Fibroblast of skin of right quadriceps (primary cell): ENCODE data around the gene PPIE.

Experiments used
- DNase-seq: peaks from one replicate; pipeline ENCODE4 v3.0.0-alpha.2; 2013

Gene PPIE

DNA sequence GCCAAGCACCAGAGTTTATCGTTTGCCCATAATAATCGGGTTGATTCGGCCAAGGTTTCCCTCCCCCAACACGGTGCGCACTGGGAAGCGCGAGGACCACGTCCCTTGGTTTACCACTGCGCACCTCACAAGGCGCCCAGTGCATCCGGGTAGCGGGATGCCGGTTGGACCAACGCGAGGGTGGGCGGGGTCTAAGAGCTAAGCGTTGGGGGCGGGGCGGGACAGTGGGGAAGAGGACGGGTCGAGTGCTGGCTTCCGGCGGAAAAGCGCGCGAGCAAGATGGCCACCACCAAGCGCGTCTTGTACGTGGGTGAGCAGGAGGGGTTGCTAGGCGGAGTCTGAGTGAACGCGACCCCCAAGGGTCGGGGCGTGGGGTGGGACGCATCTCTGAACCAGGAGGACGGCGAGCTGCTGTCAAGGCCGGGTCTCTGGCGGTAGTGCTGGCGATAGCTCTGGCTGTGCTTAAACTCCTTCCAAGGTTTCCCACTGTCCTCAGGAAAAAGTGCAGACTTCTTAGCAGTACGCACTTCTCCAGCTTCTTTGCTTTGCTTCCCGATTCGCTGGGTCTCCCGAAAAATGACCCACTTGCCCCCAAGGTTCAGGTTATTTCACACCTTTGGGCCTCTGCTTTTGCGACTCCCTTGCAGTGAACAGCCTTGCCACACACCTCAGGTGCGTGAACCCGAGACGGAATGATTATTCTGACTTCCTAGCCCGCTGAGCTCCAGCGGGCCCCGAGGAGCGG is at the start of gene PPIE:
PPIE (plus strand) TSS at position 261 of the 745 bp plus-strand sequence; CDS start at position 280, 19 bp downstream.
- DNase-seq: peak; percentile 89

DNA sequence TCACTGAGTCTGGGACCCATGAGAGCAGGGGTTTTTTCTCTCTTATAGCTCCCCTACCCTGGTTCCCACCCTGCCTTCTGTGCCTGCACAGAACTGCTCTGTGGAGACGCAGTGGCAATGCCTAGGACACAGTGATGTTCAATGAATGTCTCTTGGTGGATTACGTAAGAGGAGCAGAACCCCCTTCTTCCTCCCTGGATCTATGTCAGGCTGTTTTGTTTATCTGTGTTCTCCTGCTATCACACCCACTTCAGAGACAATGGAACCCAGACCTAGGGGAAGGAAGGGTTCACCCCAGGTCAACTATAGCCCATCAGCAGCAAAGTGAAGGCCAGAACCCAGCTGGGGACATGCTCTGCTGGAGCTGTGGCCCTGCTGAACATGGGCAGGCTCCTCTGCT is 49.5 kb upstream of the PPIE start:
- no peak for DNase-seq

DNA sequence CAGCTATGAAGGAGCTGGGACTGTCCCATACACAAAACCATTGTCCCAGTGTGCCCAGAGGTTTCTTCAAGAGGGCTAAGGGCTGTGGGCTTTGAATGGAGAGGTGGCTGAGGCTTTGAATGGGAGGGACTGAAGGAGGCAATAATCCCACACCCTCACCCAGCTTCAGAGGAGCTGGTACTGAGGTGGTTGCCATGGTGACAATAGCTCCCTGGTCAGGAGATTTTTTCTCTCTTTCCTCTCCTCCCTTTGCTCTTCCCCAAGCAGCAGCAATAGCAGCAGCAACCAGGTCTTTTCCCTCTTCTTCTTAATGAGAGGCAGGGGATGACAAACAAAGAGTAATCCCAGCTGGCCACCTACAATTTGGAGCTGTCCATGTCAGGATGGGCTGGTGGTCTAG is 49.0 kb upstream of the PPIE start:
- DNase-seq: no peak

DNA sequence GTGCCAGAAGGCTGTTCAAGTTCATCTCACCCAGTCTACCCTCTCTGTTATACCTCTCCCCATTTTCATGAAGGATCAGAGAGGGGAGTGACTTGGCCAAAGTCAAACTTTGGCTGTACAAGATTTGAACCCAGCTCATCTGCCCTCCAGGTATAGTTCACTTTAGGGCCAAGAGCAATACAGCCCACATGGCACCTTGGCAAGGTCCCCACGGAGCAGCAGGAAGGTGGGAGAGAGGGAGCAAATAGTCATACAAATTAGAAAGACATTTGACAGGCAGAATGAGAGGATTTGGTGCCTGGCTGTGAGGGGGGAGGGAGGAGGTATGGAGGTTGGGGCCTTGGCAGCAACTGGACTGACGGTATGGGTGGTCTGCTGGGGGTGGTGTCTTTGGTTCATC is 48.5 kb upstream of the PPIE start:
- no peak for DNase-seq

DNA sequence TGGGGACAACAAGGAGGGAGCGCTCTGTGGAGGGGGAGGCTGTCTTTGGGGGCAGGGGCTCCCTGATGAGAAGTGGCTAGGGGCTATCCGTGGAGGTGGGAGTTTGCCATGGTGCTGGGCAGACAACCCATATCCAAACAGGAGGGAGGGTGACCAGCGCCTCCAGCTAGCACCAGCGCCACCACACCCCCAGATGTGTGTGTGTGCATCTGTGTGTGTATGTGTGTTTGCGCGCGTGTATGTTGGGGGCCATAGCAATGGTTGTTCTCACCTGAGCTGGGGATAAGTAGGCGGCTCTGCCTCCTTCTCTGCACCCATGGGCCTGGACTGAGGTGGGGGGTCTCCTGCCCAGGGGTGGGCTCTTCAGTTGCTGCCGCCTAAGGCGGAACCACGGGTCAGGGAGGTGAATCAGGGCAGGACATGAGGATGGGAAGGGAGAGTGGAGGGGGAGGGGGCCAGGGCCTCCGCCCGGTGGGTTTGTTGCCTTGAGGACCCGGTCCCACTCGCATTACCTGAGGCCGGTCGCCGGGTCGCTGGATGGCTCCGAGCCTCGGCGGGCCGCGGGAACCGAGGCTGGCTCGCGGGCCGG is 47.8 kb upstream of the PPIE start:
- no peak for DNase-seq

DNA sequence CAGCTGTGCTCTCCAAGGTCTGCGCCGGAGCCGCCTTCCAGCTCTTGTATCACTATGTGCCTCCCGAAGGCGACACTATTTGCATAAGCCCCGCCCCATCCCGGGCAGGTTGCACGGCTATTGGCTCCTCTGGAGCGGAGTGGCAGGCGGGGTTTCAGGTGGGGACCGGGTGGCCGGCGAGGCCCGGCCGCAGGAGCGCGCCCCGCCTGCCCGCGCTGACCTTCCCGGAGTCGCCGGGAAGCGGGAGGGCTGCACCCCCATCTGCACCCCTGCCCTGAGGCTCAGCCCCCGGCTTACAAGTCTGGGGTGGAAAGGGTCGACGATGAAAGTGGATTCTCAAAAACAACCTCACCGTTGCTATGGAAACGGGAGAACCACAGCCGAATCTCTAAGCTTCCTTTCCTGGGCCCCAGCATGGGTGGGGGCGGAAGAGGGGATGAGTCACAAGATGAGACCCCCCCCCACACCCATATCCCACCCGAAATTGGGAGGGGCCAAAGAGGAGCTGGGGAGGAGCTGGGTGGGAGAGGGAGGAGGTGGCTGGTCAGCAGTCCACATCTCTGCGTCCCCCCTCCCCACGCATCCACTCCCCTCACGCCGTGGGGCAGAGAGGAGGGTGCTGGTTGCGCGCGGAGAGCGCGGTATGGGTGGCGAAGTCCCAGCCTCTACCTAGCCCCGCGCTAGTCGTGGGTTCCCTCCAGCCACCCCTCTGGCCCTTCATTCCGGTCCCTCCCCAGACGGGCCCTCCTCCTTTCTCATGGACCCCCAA is 47.1 kb upstream of the PPIE start, which contains the start of gene HPCAL4:
HPCAL4 (minus strand) TSS at position 51 of the 769 bp plus-strand sequence. CDS start 6,830 bp downstream, outside the sequence.
- peak; percentile 53 for DNase-seq

DNA sequence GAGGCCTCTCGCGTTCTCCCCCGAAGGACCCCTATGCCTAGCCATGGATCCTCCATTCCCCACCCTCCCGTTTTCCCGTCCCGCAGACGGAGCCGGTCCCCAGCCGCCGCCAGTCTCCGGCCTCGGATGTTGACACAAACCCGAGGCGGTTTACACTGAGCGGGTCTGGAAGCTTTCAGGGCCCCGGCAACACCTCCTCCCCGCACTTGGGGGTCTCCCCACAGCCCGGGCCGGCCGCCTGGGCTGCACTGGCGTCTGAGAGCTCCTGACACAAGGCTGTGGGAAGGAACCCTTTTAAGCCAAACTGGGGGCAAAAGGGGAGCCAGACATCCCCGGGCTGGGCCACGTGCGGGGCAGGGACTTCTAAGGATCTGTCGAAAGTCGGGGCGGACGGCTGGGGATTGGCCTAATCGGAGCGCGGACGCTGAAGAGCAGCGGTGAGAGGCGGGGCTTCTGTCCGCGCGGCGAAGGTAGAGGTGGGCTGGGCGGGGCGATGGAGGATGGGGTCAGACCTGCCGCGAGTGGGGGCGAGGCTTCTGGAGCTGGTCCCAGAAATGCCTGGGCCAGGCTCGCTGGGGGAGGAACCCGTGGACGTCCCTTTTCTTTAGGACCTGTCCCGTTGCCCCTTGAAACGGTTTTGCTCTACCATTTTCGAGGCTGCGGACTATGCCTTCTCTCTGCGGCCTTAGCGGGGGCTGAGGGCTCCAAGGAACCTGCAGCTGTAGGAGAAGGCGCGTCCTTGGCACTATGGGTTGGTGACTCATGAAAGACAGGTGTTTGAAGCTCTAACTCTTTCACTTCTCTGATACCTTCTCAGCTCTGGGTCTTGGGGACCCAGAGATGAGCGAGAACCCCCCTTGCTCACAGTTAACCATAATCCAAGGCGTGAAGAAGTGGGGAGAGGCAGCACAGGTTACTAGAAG is 46.3 kb upstream of the PPIE start:
- DNase-seq: no peak

DNA sequence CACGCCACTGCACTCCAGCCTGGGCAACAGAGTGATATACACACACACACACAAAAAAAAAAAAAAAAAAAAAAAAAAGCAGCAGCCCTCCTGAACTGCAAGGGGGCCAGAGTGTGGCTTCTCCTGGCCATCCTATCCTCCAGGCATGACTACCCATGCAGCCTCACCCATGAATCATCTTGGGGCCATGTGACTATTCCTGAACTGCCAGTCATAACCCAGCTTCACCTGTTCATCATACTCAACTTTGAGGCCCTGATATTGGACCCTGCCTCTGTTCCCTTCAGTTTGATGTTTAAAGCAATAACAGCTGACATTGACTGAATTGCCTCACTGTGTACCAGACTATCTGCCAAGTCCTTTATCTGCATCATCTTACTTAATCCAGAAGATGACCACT is 44.7 kb upstream of the PPIE start:
- DNase-seq: no peak

DNA sequence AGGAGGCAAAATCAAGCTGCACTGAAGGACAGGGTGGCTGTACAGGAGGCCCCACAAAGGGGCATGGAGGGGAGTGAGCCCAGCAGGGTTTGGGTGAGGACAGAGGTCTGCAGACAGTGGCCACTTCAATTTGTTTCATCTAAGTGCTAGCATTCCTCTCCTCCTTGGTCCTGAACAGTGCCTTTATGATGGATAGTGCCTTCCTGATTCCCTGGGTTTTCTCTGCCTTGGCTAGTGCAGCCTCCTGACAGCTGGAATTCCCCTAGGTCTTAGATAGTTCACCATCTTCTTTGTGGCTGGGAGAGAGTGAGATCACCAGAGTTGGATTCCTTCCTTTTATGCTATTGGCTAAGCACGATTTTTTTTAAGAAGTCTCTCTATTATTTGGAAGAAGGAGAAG is 43.7 kb upstream of the PPIE start:
- no peak for DNase-seq

DNA sequence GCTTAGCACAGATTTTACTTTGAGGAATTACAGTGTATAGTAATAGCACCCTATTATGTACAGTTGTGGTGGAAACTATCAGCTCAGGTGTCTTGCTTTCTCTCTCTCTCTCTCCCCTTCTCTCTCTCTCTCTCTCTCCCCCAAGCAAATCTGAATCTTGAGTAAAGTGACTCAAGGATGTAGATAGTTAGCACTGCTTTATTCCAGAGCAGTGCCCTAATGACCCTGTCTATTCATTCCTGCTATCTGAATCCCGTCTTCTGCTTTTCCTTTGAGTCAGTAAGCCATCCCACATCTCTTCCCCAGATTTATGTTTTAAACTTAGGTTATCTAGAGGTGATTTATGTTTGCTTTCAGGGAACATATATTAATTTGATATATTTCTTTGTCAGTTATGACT is 42.2 kb upstream of the PPIE start:
- DNase-seq: no peak

DNA sequence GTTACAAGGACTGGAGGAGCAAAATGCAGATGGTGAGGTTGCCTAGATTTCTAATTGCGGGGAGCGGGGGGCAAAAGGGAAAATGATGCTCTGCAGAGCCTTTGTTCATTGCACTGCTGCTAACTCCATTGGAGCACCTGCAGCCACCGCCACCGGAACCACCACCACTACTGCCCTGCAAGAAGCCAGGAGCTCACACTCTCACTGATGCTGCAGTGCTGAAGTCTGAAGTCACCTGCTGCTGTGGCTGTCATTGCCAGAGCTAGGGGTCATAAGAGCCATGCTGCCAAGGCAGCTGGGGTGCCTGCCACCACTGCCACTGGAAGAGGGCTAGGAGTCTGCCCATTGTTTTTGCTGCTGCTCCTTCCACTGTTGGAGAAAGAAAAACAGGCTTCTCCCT is 40.1 kb upstream of the PPIE start:
- no peak for DNase-seq

DNA sequence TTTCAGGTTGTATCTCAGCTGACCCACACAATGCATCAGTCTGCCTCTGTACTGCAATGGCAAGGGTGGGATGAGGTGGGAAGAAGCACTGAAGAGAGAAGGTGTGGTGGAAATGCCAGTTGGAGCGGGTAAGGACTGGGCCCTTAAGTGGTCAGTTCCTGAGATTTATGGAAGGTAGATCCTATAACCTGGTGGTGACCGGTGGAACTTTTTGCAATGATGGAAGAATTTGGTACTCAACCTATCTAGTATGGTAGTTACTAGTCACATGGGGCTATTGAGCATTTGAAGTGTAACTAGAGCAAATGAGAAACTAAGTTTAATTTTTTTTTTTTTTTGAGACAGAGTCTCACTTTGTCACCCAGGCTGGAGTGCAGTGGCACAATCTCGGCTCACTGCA is 39.3 kb upstream of the PPIE start:
- DNase-seq: no peak

DNA sequence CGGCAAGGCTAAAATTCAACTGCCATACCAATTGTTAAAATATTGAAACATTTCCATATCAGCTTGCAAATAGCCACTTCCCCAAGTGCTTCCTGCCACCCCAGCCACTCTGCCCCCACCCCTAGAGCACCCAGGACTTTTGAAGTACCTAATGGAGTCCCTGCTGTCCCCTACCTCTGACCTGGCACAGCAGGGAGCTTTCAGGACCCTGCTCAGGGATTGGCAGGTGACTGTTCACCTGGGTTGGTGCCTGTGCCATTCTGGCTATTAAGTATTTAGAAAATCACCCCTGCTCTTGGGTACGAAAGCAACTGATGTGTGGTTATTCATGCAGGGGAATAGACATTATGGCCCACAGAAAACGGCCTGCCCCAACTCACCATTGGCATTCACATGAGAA is 38.3 kb upstream of the PPIE start:
- DNase-seq: no peak

DNA sequence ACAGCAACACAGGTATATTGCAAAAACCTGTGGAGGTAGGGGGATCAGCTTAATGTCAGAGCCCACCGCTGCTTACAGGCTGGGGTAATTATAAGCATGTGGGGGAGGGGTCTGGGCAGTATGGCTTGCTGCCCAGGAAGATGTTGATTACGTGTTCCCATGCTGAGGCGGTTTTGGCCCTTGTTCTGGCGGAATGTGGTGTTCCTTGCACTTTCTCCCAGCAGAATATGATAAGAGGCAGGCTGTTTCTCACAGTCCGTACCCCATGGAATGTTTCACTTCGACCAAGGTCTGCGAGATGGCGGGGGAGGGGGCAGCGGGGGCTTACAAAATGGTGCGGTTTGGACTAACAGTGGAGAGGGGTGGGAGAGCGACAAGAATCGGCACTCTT is 37.6 kb upstream of the PPIE start:
- DNase-seq: peak; percentile 46

DNA sequence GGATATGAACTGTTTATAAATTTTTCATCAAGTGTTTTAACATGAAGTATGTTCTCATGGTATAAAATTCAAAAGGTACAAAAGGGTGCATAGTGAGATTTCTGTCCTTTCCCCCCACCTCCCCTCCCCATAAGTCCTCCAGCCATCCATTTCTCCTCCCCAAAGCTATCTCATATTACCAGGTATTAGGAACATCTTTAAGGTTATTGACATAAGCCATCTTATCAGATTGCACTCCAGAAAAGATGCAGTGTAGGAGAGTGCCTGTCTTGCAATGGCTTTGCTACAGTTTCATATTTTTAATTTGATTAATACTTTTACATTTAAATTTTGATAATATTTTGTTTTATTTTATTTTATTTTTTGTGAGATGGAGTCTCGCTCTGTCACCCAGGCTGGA is 33.9 kb upstream of the PPIE start:
- DNase-seq: no peak

DNA sequence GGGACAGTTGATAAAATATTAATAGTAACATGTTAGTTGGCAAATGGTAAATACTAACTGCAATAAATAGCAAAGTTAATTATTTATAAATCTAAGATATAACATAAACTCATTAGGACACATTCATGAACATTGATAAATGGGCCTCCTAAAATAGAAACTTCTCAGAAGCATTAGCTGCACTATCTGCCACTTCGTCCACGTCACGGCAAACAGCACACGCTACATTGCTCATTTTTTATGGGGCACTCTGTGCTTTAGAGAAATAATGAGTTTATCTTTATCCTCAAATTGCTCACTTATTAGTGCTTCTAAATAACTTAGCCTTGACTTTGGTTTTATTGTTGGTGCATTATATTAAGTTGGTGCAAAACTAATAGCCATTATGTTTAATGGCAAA is 31.2 kb upstream of the PPIE start:
- no peak for DNase-seq

DNA sequence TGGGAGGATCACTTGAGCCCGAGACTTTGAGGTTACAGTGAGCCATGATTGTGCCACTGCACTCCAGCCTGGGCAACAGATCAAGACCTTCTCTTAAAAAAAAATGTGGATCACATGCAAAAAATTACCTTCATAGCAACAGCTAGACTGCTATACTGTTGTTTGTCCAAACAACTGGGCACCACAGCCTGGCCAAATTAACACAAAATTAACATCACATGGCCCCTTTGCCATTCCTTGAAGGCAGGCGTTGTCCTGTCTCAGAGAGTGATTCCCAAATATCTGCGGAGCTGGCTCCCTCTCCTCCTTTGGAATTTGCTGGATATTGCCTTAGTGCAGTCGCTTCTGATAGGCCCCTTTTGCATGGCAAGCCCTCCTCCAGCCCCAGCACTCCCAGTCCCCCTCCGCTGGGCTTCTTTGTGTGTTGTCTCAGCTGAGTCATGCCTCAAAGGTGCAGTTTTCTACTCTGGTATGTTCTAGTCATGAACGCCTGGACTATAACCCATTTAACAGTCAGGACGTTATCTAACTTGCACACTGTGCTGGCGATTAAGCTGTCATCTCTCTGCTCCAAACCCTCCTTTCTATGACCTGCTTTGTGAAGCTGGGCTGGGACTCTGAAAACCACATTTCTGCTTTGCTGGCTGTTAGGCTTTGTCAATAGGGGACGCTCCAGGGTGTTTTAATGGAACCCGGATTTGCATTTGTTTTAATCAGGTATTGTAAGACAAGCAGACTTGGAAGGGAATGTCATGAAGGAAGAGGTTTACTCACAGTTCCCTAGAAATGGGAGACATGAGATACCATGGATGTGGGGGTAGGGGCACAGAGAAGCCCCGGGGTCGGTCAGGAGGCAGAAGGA is 27.3 kb upstream of the PPIE start:
- peak; percentile 19 for DNase-seq

DNA sequence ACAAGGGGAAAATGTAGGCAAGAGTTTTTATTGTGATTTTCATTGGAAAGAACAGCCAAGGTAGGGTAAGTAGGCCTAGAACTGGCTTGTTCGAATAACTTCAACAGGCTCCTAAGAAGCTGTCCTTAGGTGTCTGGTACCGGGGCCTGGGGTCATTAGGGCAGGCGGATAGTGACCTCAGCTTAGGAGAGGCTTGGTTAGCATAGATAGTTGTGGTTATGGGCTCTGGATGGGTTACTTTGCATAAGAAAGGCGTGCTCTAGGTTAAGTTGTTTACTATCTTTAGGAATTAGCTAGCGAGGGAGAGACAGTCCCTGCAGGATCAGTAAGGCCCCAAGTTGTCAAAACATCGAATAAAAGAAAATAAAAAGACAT is 26.7 kb upstream of the PPIE start:
- no peak for DNase-seq

DNA sequence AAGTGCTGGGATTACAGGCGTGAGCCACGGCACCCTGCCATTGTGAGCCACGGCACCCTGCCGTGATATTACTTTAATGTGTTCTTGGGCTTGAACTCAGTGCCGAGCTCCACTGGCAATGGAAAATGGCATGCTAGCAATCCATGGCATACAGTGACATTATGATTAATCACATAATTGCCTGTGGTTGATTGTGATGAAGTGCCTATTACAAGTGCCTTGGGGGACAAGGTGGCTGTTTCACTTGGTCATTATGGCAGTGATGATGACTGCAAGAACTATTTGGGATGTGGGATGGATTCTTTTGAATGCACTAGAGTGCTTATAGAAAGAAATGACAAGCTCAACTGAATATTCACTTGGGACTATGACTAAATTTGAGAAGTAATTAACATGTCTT is 25.1 kb upstream of the PPIE start:
- no peak for DNase-seq

DNA sequence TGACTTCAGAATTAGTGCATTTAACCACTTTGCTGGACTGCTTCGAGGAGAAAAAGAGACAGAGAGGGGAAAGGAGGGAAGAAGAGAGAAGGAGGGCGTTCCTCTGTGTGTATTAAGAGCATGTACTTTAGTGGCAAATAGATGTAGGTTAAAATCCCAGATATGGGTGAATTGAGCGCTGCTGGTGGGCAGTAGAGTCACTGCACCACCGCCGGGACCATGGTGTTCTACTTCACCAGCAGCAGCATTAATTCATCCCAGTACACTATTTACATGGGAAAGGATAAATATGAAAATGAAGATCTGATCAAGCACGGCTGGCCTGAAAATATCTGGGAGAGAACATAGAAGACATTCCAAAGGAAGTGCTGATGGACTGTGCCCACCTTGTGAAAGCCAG is 20.9 kb upstream of the PPIE start:
- DNase-seq: no peak

DNA sequence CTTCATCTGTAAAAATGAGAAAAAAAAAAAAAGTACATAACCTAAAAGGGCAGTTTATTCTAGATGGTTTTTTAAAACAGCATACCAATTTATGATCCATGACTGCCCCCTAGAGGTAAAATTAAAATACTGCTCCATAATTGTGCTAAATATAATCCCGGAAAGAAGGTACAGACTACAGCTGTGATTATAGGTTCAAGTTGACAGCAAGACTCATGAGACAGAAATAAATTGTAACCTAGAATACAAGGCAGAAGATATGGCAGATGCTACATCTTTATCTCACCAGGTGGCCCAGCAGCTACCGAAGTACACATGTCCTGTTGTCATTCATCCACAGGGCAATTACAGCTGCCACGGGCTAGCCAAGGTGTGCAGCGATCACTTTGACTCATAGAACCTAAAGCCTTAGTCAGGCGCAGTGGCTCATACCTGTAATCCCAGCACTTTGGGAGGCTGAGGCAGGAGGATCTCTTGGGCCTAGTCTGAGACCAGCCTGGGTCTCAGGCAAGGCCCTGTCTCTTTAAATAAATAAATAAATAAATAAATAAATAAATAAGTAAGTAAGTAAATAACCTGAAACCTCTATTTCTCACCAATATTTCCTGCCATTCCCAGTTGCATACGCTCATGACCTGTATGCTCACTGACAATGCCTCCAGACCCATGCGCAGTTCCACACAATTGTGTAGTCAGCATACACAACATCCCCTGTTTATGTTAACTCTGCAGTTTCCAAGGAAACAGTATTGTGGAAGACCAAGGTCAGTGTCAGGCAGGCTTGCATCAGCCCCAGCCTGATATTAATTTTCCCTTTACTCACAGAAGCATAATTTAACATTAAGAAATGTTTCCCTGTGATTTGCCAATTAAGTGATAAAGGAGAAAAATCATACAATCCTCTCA is 18.3 kb upstream of the PPIE start:
- peak; percentile 59 for DNase-seq
